A673 (cell line): Measurements from ENCODE around the gene RND3. TPM values are rescaled to one million over a fixed set of nuclear protein-coding genes. Genes with fewer than 3 reads are reported as not detected.

Experiments
- BruUV-seq: library from RNA; stranded (reverse); fragments of 400-500 nt; replicated peaks from 2 replicates; lab custom pipeline; 2021; lab: Mats Ljungman, UMichigan
- CTCF ChIA-PET: fragments of 300-600 bp; sonication (Branson Sonifier 250); formaldehyde crosslinking; loops from one replicate; lab custom pipeline; 2022; ENCODE audit warnings: antibody characterized with exemption; lab: Charles Lee
- POLR2A ChIA-PET: fragments of 300-600 bp; sonication (Branson Sonifier 250); formaldehyde crosslinking; loops from one replicate; lab custom pipeline; 2022; ENCODE audit warnings: antibody characterized with exemption; ENCODE audit not compliant: low non-redundant PET; lab: Charles Lee
- DNase-seq: peaks from one replicate; pipeline ENCODE4 v3.0.0-alpha.2; 2015; ENCODE audit warnings: low spot score
- H3K27ac ChIP-seq: fragments of 200-600 bp; sonication (generic); 2 replicates; pipeline ENCODE4 v1.5.1; 2016; ENCODE audit warnings: mixed run types, low read depth, mild to moderate bottlenecking, mixed read lengths, antibody characterized with exemption, low read length; ENCODE audit not compliant: poor library complexity, severe bottlenecking
- H3K27me3 ChIP-seq: fragments of 200-600 bp; sonication (generic); replicated peaks from 2 replicates; pipeline ENCODE4 v1.6.1; 2017; ENCODE audit warnings: mixed run types, low read depth, mild to moderate bottlenecking, mixed read lengths, antibody characterized with exemption, low read length; ENCODE audit not compliant: insufficient read depth, poor library complexity
- H3K36me3 ChIP-seq: fragments of 200-600 bp; sonication (generic); 2 replicates; pipeline ENCODE4 v1.6.1; 2016; ENCODE audit warnings: mixed run types, mild to moderate bottlenecking, mixed read lengths, antibody characterized with exemption, low read length; ENCODE audit not compliant: insufficient read depth, poor library complexity, severe bottlenecking
- H3K4me1 ChIP-seq: fragments of 200-600 bp; sonication (generic); 2 replicates; pipeline ENCODE4 v1.6.1; 2017; ENCODE audit warnings: mixed run types, mild to moderate bottlenecking, mixed read lengths, antibody characterized with exemption, low read length; ENCODE audit not compliant: insufficient read depth, poor library complexity, severe bottlenecking
- H3K4me3 ChIP-seq: fragments of 200-600 bp; sonication (generic); 2 replicates; pipeline ENCODE4 v1.5.1; 2016; ENCODE audit warnings: low read depth, mixed run types, mild to moderate bottlenecking, mixed read lengths, low read length; ENCODE audit not compliant: poor library complexity, severe bottlenecking
- H3K9me3 ChIP-seq: fragments of 200-600 bp; sonication (generic); 2 replicates; pipeline ENCODE4 v1.6.1; 2016; ENCODE audit warnings: mixed run types, low read depth, mild to moderate bottlenecking, mixed read lengths, antibody characterized with exemption, low read length; ENCODE audit not compliant: poor library complexity, severe bottlenecking
- EZH2 ChIP-seq: fragments of 200-600 bp; sonication (generic); IDR thresholded peaks from 2 replicates; pipeline ENCODE4 v1.6.1; 2017; ENCODE audit warnings: borderline replicate concordance, low read depth, mild to moderate bottlenecking, mixed read lengths, antibody characterized with exemption, low read length; ENCODE audit not compliant: poor library complexity, severe bottlenecking
- intact Hi-C: fragments of 100-400 bp; cut with micrococcal nuclease; formaldehyde crosslinking; loops from one replicate; pipeline ENCODE4 v1.10.0; 2022; ENCODE audit not compliant: unreplicated experiment
- total RNA-seq: library from RNA; stranded (reverse); gene quantifications from 2 replicates; pipeline ENCODE4 v1.2.3, GENCODE V29; 2021
- TF ChIP-seq, protein P1 (sequence below): fragments of 300-800, 200-600 bp; sonication (generic); conservative IDR thresholded peaks from 2 replicates; pipeline ENCODE4 v1.5.1; 2017; ENCODE audit warnings: low read depth, mild to moderate bottlenecking, antibody characterized with exemption, low read length, moderate library complexity, mixed read lengths

The RND3 gene
- total RNA-seq, 1 experiment from 2014 or later, result 15.0 TPM

GRCh38 chr2:150482111-150482510, 5.4 kb downstream of the RND3 start:
- ChIA-PET POLR2A (no interaction called here), CTCF (no interaction called here)
- H3K27ac ChIP-seq, result no peak overlapping the region
- TF ChIP-seq EZH2, result no peak
- TF ChIP-seq, protein P1, sequence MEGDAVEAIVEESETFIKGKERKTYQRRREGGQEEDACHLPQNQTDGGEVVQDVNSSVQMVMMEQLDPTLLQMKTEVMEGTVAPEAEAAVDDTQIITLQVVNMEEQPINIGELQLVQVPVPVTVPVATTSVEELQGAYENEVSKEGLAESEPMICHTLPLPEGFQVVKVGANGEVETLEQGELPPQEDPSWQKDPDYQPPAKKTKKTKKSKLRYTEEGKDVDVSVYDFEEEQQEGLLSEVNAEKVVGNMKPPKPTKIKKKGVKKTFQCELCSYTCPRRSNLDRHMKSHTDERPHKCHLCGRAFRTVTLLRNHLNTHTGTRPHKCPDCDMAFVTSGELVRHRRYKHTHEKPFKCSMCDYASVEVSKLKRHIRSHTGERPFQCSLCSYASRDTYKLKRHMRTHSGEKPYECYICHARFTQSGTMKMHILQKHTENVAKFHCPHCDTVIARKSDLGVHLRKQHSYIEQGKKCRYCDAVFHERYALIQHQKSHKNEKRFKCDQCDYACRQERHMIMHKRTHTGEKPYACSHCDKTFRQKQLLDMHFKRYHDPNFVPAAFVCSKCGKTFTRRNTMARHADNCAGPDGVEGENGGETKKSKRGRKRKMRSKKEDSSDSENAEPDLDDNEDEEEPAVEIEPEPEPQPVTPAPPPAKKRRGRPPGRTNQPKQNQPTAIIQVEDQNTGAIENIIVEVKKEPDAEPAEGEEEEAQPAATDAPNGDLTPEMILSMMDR, result no peak
- BruUV-seq, result no TSS peak
- intact Hi-C loops, result no loop called here
- H3K27me3 ChIP-seq, result no peaks in the 10 kb centered on the region
- H3K4me3 ChIP-seq, result no peak overlapping the region
- H3K36me3 ChIP-seq, result no peaks in the 10 kb centered on the region
- no peak for DNase-seq
- H3K4me1 ChIP-seq, result peaks cover 24% of the 10 kb centered on the region
- H3K9me3 ChIP-seq, result no peaks in the 10 kb centered on the region

DNA sequence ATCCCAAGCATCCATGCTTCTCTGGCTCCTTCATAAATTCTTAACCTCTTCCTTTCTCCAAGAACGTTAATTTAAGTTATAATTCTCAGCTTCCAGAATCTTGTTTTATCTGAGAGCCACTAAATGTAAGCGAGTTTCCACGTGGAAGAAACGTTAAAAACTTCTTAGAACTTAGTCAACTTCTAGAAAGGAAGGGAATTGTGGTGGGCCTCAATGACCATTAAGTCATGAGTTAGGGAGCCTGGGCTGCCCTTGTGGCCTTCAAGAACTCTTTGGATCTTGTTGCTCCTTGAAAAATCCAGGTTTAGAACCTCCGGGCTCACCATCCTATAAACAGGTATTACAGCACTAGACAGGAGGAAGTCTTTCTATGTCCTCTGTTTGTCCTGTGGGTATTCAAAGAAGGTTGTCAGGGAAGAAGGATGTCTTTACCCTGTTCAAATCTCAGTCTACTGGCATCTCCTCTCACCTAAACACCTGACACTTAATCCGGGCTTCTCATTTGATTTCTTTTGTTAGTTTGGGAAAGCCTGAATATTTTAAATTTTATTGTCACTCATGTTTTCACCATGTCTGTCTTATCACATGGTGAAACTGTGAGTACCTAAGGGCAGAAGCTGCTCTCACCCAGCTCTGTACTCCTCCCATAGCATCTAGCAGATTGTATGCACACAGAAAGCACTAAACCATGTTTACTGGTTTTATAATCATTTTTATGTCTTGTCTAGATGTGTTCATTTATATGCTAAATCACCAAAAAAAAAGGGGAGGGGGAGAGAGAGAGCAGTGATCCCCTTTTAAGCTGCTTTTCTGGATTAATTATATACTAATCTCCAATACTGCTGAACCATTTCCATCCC, 6.3 kb downstream of the RND3 start:
- Histone ChIP-seq H3K4me1 (peaks cover 24% of the 10 kb centered on the region), H3K4me3 (no peak overlapping the region), H3K27me3 (no peaks in the 10 kb centered on the region), H3K9me3 (no peaks in the 10 kb centered on the region), H3K36me3 (no peaks in the 10 kb centered on the region), H3K27ac (no peak overlapping the region)
- TF ChIP-seq, protein P1, result no peak
- no peak for TF ChIP-seq EZH2
- DNase-seq, result no peak
- no TSS peak for BruUV-seq
- POLR2A ChIA-PET, result no interaction called here
- CTCF ChIA-PET, result no interaction called here
- intact Hi-C loops, result no loop called here

GRCh38 chr2:150480241-150480640, 7.2 kb downstream of the RND3 start:
- intact Hi-C loops, result no loop called here
- H3K9me3 ChIP-seq, result no peaks in the 10 kb centered on the region
- BruUV-seq, result no TSS peak
- no peaks in the 10 kb centered on the region for H3K36me3 ChIP-seq
- no peak overlapping the region for H3K27ac ChIP-seq
- no peak for DNase-seq
- H3K4me1 ChIP-seq, result peaks cover 20% of the 10 kb centered on the region
- H3K27me3 ChIP-seq, result no peaks in the 10 kb centered on the region
- no peak for TF ChIP-seq EZH2
- TF ChIP-seq, protein P1, result no peak
- H3K4me3 ChIP-seq, result no peak overlapping the region
- POLR2A ChIA-PET, result no interaction called here
- CTCF ChIA-PET, result no interaction called here
